ENCODE results near the gene SLC25A47. TPM values are rescaled to one million over a fixed set of nuclear protein-coding genes. Genes with fewer than 3 reads are reported as not detected.
"Not testable (repeated sequence)": the region's sequence is repeated elsewhere in the genome, so short reads cannot be mapped to it uniquely, and the experiment has no call there.

Gene SLC25A47
- total and polyA plus RNA-seq, 8 donors: 0.07 to 0.28 (median 0.12) TPM; not detected in 4

DNA sequence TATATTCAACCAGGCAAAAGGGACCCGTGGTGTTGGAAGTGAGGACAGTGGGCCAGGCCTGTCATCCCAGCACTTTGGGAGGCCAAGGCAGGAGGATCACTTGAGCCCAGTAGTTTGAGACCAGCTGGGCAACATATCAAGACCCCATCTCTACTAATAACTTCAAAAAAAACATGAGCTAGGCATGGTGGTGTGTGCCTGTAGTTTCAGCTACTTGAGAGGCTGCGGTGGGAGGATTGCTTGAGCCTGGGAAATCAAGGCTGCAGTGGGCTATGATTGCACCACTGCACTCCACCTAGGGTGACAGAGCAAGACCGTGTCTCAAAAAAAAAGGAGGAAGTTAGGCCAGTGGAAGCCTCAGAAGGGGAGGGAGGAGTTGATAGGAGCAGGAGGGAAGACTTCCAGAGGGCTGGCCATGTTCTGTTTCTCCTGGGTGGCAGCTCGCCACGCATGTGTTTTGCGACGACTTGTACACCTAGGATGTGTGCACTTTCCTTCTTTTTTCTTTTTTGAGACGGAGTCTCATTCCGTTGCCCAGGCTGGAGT, 27.0 kb upstream of the SLC25A47 start:
- Histone ChIP-seq H3K9me3 (no peaks in the 10 kb centered on the region), H3K27me3 (no peaks in the 10 kb centered on the region), H3K27ac (peak overlapping the region in 1 of 4 donors; percentile 65), H3K36me3 (peaks cover 0 to 7% (median 0%) of the 10 kb centered on the region in 3 donors), H3K4me1 (peaks cover 0 to 12% (median 9%) of the 10 kb centered on the region in 3 donors), H3K4me3 (no peak overlapping the region)
- ATAC-seq: peak in 1 of 4 donors; percentile 6
- DNase-seq: peak in 2 of 6 donors; percentile 16 to 20
- WGBS, 2 donors: 88 to 96% methylated on average over 9 of the region's 9 CpGs
- TF ChIP-seq, protein P1, sequence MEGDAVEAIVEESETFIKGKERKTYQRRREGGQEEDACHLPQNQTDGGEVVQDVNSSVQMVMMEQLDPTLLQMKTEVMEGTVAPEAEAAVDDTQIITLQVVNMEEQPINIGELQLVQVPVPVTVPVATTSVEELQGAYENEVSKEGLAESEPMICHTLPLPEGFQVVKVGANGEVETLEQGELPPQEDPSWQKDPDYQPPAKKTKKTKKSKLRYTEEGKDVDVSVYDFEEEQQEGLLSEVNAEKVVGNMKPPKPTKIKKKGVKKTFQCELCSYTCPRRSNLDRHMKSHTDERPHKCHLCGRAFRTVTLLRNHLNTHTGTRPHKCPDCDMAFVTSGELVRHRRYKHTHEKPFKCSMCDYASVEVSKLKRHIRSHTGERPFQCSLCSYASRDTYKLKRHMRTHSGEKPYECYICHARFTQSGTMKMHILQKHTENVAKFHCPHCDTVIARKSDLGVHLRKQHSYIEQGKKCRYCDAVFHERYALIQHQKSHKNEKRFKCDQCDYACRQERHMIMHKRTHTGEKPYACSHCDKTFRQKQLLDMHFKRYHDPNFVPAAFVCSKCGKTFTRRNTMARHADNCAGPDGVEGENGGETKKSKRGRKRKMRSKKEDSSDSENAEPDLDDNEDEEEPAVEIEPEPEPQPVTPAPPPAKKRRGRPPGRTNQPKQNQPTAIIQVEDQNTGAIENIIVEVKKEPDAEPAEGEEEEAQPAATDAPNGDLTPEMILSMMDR (IDR thresholded peaks at IDR 0.05): no peak
- no peak for FAIRE-seq
- intact Hi-C loops (cut with DNase I): no loop called here

DNA sequence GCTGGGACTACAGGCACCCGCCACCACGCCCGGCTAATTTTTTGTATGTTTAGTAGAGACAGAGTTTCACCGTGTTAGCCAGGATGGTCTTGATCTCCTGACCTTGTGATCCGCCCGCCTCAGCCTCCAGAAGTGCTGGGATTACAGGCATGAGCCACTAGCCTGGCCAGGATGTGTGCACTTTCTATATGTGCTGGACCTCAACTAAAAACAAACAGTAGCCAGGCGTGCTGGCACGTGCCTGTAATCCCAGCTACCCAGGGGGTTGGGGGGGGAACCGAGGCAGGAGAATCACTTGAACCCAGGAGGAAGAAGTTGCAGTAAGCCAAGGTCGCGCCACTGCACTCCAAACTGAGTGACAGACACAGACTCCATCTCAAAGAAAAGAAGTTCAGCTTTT, 26.4 kb upstream of the SLC25A47 start:
- peak overlapping the region; percentile 14 to 70 (median 66) for H3K27ac ChIP-seq
- ATAC-seq; intact Hi-C loops (cut with DNase I); FAIRE-seq; H3K27me3 ChIP-seq; H3K36me3 ChIP-seq; H3K4me3 ChIP-seq; H3K9me3 ChIP-seq: not testable (repeated sequence)
- WGBS, 2 donors: 77 to 82% methylated on average over 11 of the region's 11 CpGs
- DNase-seq: peak in 2 of 6 donors; percentile 20 to 39
- peaks cover 0 to 12% (median 9%) of the 10 kb centered on the region in 3 donors for H3K4me1 ChIP-seq

DNA sequence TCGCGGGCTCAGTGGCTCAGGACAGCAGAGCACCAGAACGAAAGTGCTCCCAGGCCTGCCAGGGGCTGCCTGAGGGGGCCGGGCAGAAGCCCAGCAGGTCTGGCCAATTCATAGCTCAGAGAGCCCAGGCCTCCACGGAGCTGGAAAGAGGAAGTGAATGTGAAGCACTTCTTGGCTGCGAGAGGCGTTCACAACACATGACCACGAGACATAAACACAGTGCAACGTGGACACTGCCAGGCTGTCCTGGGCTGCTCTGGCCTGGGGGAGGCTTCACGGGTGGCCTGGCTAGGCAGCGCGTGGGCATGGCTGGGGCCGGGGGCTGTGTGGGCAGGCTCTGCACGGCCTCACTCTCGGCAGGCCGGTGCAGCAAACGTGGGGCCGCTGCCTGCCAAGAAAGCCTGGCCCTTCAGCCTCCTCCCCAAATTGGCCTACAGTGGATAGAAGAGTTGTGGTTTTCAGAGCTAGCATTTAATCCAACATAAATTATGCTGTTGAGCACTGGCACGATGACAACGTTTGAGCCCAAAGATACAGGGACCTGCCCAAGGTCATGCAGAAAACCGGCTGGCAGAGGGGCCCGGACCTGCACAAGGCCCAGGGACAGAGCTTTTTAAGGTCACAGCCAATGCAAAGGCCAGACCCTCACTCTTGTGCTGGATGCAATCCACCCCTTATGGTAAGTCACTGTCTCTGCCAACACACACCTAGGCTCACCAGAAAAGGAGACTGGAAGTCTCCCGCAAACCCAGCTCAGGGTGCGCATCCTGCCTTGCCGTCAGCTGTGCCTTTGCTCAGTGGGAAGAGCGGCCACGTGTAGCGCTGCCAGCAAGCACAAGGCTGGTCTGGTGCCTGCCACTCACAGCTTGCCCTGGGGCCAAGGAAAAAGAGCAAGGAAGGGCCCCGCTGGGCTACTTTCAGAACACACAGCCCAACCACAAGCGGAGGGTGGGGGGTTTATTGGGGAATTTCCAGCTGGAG, 25.5 kb upstream of the SLC25A47 start:
- H3K27ac ChIP-seq: peak overlapping the region; percentile 14 to 70 (median 66)
- ATAC-seq (peak; percentile 76 to 94 (median 86)), FAIRE-seq (no peak), DNase-seq (peak in 5 of 6 donors; percentile 42 to 72 (median 64))
- no peaks in the 10 kb centered on the region for H3K27me3 ChIP-seq
- H3K4me1 ChIP-seq: peaks cover 0 to 12% (median 9%) of the 10 kb centered on the region in 3 donors
- TF ChIP-seq, protein P1 (IDR thresholded peaks at IDR 0.05): no peak
- no peaks in the 10 kb centered on the region for H3K36me3 ChIP-seq
- H3K9me3 ChIP-seq: no peaks in the 10 kb centered on the region
- WGBS, 2 donors: 37 to 38% methylated on average over 30 of the region's 30 CpGs
- H3K4me3 ChIP-seq: no peak overlapping the region
- intact Hi-C loops (cut with DNase I): no loop called here

DNA sequence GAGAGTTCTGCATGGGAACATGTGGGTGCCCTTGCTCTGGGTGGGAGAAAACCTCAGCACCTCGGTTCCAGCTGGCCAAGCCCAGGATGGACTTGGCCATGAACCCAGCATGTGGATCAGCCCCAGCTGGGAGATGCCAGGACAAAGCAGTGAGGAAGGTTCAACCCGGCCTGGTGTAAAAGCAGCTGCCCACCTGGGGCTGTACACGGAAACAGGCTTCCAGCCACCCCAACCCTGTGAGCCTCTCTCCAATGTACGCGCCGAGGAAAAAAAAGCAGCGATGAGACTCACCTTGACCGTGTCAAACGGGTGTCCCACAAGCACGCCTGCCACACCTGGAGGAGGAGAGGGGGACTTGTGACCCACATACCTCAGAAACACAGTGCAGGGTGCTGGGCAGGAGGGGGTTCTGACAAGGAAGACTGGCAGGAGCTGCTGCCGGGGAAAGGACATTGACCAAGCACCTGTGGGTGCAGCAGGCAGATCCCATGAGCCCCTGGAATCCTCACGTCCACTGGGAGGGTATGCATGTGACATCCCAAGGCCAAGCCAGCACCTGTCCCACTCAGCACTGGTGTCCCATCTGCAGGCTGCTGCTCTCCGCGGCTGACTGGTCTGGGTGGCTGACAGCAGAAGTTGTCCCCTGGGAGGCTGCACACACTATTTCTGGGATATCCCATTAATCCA, 24.4 kb upstream of the SLC25A47 start:
- TF ChIP-seq, protein P1 (IDR thresholded peaks at IDR 0.05): no peak
- Histone ChIP-seq H3K4me3 (no peak overlapping the region), H3K36me3 (no peaks in the 10 kb centered on the region), H3K9me3 (no peaks in the 10 kb centered on the region), H3K27ac (no peak overlapping the region), H3K27me3 (no peaks in the 10 kb centered on the region), H3K4me1 (peaks cover 0 to 12% (median 9%) of the 10 kb centered on the region in 3 donors)
- intact Hi-C loops (cut with DNase I): no loop called here
- DNase-seq: peak in 2 of 6 donors; percentile 42 to 54
- FAIRE-seq: no peak
- 85 to 87% methylated on average over 13 to 14 of the region's 14 CpGs for WGBS, 2 donors
- ATAC-seq: no peak

DNA sequence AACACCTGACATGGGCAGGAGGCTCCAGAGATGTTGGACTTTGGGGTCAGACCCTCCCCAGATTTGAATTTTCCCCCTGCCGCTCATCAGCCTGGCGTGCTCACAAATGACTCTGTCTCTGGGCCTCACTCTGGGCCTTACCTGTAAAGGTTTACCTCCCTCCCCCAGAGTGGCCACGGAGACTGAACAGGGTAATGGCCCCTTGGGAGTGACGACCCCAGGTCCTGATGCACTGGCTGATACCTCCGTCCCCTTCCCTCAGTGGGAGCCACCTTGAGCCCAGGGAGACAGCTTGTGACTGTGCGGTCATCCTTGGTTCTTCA, 23.9 kb upstream of the SLC25A47 start:
- Histone ChIP-seq H3K27me3 (no peaks in the 10 kb centered on the region), H3K4me3 (no peak overlapping the region), H3K36me3 (no peaks in the 10 kb centered on the region), H3K9me3 (no peaks in the 10 kb centered on the region), H3K4me1 (peaks cover 0 to 12% (median 9%) of the 10 kb centered on the region in 3 donors), H3K27ac (no peak overlapping the region)
- no peak for ATAC-seq
- FAIRE-seq: no peak
- WGBS, 2 donors: 94 to 95% methylated on average over 6 of the region's 6 CpGs
- DNase-seq: peak in 3 of 6 donors; percentile 14 to 42 (median 32)
- intact Hi-C loops (cut with DNase I): no loop called here
- TF ChIP-seq, protein P1 (IDR thresholded peaks at IDR 0.05): no peak
